Measurements from ENCODE around the gene EEA1.

The EEA1 gene

GRCh38 chr12:92866418-92866817, 62.7 kb downstream of the EEA1 start:
- FAIRE-seq = no peak

DNA sequence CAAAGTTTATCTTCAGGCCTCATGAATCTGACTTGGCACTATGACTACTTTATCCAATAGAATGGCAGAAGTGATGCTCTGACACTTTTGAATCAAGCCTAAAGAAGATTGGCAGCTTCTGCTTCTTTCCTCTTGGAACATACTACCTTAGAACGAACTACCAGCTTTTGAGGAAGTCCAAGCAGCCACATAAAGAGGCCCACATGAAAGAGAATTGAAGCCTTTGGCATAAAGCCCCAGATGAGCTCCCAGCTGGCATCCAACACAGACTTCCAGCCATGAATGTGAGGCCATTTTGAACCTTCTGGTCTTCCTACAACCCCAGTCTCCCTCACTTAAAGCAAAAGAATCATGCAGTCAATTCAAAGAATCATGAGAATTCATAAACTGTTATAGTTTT, 65.8 kb downstream of the EEA1 start:
- peak; percentile 37; the same call in 1 of the 2 replicates for TF ChIP-seq SPI1 (IDR thresholded peaks at IDR 0.05; ENCODE audit: low read depth, low read length)
- TF ChIP-seq POU2F2 (IDR thresholded peaks at IDR 0.05; ENCODE audit: low read depth, low read length) = no peak
- no peak for TF ChIP-seq TAF1 (IDR thresholded peaks at IDR 0.05; ENCODE audit: low read depth, low read length)
- no peak for TF ChIP-seq POLR2AphosphoS5 (IDR thresholded peaks at IDR 0.05; ENCODE audit: low read depth, low read length)
- TF ChIP-seq PAX5 (IDR thresholded peaks at IDR 0.05; ENCODE audit: insufficient read depth, low read length, severe bottlenecking) = no peak
- TF ChIP-seq POLR2A (IDR thresholded peaks at IDR 0.05; ENCODE audit: low read depth, low read length) = no peak
- no peak for DNase-seq (ENCODE audit: insufficient read length, low spot score)
- peak; percentile 40 for FAIRE-seq

More at GRCh38 chr12:92866418-92866817, 62.7 kb downstream of the EEA1 start:
- TF ChIP-seq TAF1 (IDR thresholded peaks at IDR 0.05; ENCODE audit: low read depth, low read length) = no peak
- no peak for TF ChIP-seq PAX5 (IDR thresholded peaks at IDR 0.05; ENCODE audit: insufficient read depth, low read length, severe bottlenecking)
- TF ChIP-seq POU2F2 (IDR thresholded peaks at IDR 0.05; ENCODE audit: low read depth, low read length) = no peak
- no peak for TF ChIP-seq SPI1 (IDR thresholded peaks at IDR 0.05; ENCODE audit: low read depth, low read length)
- TF ChIP-seq POLR2A (IDR thresholded peaks at IDR 0.05; ENCODE audit: low read depth, low read length) = no peak
- TF ChIP-seq POLR2AphosphoS5 (IDR thresholded peaks at IDR 0.05; ENCODE audit: low read depth, low read length) = no peak
- DNase-seq (ENCODE audit: insufficient read length, low spot score) = no peak

DNA sequence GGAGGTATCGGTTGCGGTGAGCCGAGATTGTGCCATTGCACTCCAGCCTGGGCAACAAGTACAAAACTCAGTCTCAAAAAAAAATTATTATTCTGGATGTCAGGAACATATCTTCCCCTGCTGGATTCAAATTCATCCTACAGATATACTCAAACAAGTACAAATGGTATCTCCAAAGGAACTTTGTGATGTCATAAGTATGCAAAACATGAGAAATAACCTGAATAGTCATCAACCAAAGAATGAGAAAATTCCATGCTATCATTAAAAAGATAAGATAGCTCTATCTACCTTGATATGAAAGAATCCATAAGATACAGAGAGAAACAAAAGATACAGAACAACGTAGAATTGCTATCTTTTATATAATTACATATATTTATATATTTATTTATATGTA, 67.7 kb downstream of the EEA1 start:
- no peak for TF ChIP-seq POU2F2 (IDR thresholded peaks at IDR 0.05; ENCODE audit: low read depth, low read length)
- TF ChIP-seq POLR2A (IDR thresholded peaks at IDR 0.05; ENCODE audit: low read depth, low read length) = no peak
- TF ChIP-seq POLR2AphosphoS5 (IDR thresholded peaks at IDR 0.05; ENCODE audit: low read depth, low read length) = no peak
- TF ChIP-seq TAF1 (IDR thresholded peaks at IDR 0.05; ENCODE audit: low read depth, low read length) = no peak
- no peak for TF ChIP-seq SPI1 (IDR thresholded peaks at IDR 0.05; ENCODE audit: low read depth, low read length)
- no peak for TF ChIP-seq PAX5 (IDR thresholded peaks at IDR 0.05; ENCODE audit: insufficient read depth, low read length, severe bottlenecking)
- DNase-seq (ENCODE audit: insufficient read length, low spot score) = no peak
- FAIRE-seq = no peak

DNA sequence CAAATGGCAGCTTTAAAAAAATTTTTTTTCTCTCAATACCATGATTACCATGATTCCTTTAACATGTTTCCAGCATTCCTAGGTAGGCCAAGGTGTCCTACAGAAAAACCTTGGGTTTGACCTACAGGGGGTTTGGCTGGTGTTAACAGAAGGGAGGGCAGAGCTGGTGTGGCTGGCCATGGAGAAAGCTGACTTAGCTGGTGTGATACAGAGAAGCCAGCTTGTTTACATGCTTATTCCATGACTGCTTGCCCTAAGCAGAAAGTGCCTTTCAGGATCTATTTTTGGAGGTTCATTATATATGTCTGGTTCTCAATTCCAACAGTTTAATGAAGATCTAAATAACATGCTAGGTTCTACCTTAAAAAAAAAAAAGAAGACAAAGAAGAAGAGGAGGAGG, 68.6 kb downstream of the EEA1 start:
- FAIRE-seq = no peak
- DNase-seq (ENCODE audit: insufficient read length, low spot score) = no peak
- TF ChIP-seq POLR2A (IDR thresholded peaks at IDR 0.05; ENCODE audit: low read depth, low read length) = no peak
- TF ChIP-seq POU2F2 (IDR thresholded peaks at IDR 0.05; ENCODE audit: low read depth, low read length) = no peak
- no peak for TF ChIP-seq TAF1 (IDR thresholded peaks at IDR 0.05; ENCODE audit: low read depth, low read length)
- TF ChIP-seq POLR2AphosphoS5 (IDR thresholded peaks at IDR 0.05; ENCODE audit: low read depth, low read length) = no peak
- no peak for TF ChIP-seq PAX5 (IDR thresholded peaks at IDR 0.05; ENCODE audit: insufficient read depth, low read length, severe bottlenecking)
- TF ChIP-seq SPI1 (IDR thresholded peaks at IDR 0.05; ENCODE audit: low read depth, low read length) = no peak

- TF ChIP-seq POU2F2 (IDR thresholded peaks at IDR 0.05; ENCODE audit: low read depth, low read length) (no peak), POLR2AphosphoS5 (IDR thresholded peaks at IDR 0.05; ENCODE audit: low read depth, low read length) (no peak), PAX5 (IDR thresholded peaks at IDR 0.05; ENCODE audit: insufficient read depth, low read length, severe bottlenecking) (no peak), SPI1 (IDR thresholded peaks at IDR 0.05; ENCODE audit: low read depth, low read length) (no peak), TAF1 (IDR thresholded peaks at IDR 0.05; ENCODE audit: low read depth, low read length) (no peak), POLR2A (IDR thresholded peaks at IDR 0.05; ENCODE audit: low read depth, low read length) (no peak)
- FAIRE-seq (no peak), DNase-seq (ENCODE audit: insufficient read length, low spot score) (no peak)
Measured at GRCh38 chr12:92859650-92860386, 69.3 kb downstream of the EEA1 start.

GRCh38 chr12:92857818-92858217, 71.3 kb downstream of the EEA1 start:
- DNase-seq (ENCODE audit: insufficient read length, low spot score) = no peak
- TF ChIP-seq TAF1 (IDR thresholded peaks at IDR 0.05; ENCODE audit: low read depth, low read length) (no peak), SPI1 (IDR thresholded peaks at IDR 0.05; ENCODE audit: low read depth, low read length) (no peak), PAX5 (IDR thresholded peaks at IDR 0.05; ENCODE audit: insufficient read depth, low read length, severe bottlenecking) (no peak), POLR2A (IDR thresholded peaks at IDR 0.05; ENCODE audit: low read depth, low read length) (no peak), POLR2AphosphoS5 (IDR thresholded peaks at IDR 0.05; ENCODE audit: low read depth, low read length) (no peak), POU2F2 (IDR thresholded peaks at IDR 0.05; ENCODE audit: low read depth, low read length) (no peak)
- FAIRE-seq = peak; percentile 35

- DNase-seq (ENCODE audit: insufficient read length, low spot score) = no peak
- no peak for FAIRE-seq
- TF ChIP-seq POLR2AphosphoS5 (IDR thresholded peaks at IDR 0.05; ENCODE audit: low read depth, low read length) = no peak
- no peak for TF ChIP-seq TAF1 (IDR thresholded peaks at IDR 0.05; ENCODE audit: low read depth, low read length)
- TF ChIP-seq PAX5 (IDR thresholded peaks at IDR 0.05; ENCODE audit: insufficient read depth, low read length, severe bottlenecking) = no peak
- no peak for TF ChIP-seq POLR2A (IDR thresholded peaks at IDR 0.05; ENCODE audit: low read depth, low read length)
- TF ChIP-seq POU2F2 (IDR thresholded peaks at IDR 0.05; ENCODE audit: low read depth, low read length) = no peak
- no peak for TF ChIP-seq SPI1 (IDR thresholded peaks at IDR 0.05; ENCODE audit: low read depth, low read length)
Measured at GRCh38 chr12:92854344-92854743, 74.8 kb downstream of the EEA1 start.

DNA sequence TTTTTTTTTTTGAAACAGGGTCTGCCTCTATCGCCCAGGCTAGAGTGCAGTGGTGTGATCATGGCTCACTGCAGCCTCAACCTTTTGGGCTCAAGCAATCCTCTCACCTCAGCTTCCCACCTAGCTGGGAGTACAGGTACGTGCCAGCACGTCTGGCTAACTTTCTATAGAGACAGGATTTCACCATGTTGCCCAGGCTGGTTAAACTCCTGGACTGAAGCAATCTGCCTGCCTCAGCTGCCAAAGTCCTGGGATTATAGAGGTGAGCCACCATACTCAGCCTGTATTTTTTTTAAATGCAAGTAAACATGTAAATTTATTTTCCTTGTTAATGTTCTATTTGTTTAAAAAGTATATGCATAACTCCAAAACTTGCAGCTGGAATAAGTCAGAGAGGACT, 80.4 kb downstream of the EEA1 start:
- DNase-seq (ENCODE audit: insufficient read length, low spot score) = no peak
- no peak for TF ChIP-seq PAX5 (IDR thresholded peaks at IDR 0.05; ENCODE audit: insufficient read depth, low read length, severe bottlenecking)
- no peak for FAIRE-seq

GRCh38 chr12:92847368-92847767, 81.7 kb downstream of the EEA1 start:
- no peak for FAIRE-seq
- TF ChIP-seq POU2F2 (IDR thresholded peaks at IDR 0.05; ENCODE audit: low read depth, low read length) (no peak), PAX5 (IDR thresholded peaks at IDR 0.05; ENCODE audit: insufficient read depth, low read length, severe bottlenecking) (no peak), POLR2A (IDR thresholded peaks at IDR 0.05; ENCODE audit: low read depth, low read length) (no peak), POLR2AphosphoS5 (IDR thresholded peaks at IDR 0.05; ENCODE audit: low read depth, low read length) (no peak), SPI1 (IDR thresholded peaks at IDR 0.05; ENCODE audit: low read depth, low read length) (no peak), TAF1 (IDR thresholded peaks at IDR 0.05; ENCODE audit: low read depth, low read length) (no peak)
- DNase-seq (ENCODE audit: insufficient read length, low spot score) = no peak

GRCh38 chr12:92845329-92845728, 83.8 kb downstream of the EEA1 start:
- TF ChIP-seq POLR2AphosphoS5 (IDR thresholded peaks at IDR 0.05; ENCODE audit: low read depth, low read length) = no peak
- TF ChIP-seq SPI1 (IDR thresholded peaks at IDR 0.05; ENCODE audit: low read depth, low read length) = no peak
- no peak for TF ChIP-seq TAF1 (IDR thresholded peaks at IDR 0.05; ENCODE audit: low read depth, low read length)
- no peak for TF ChIP-seq PAX5 (IDR thresholded peaks at IDR 0.05; ENCODE audit: insufficient read depth, low read length, severe bottlenecking)
- no peak for TF ChIP-seq POLR2A (IDR thresholded peaks at IDR 0.05; ENCODE audit: low read depth, low read length)
- TF ChIP-seq POU2F2 (IDR thresholded peaks at IDR 0.05; ENCODE audit: low read depth, low read length) = no peak
- DNase-seq (ENCODE audit: insufficient read length, low spot score) (no peak), FAIRE-seq (no peak)
